Neuronal stem cell (in vitro differentiated cells): ENCODE data around the gene RFX1.
"Not testable (repeated sequence)": the region's sequence is repeated elsewhere in the genome, so short reads cannot be mapped to it uniquely, and the experiment has no call there.

Source experiments
- DNase-seq: peaks from one replicate; pipeline ENCODE4 v3.0.0-alpha.2; 2013; ENCODE audit warnings: low spot score
- H2AFZ ChIP-seq: one replicate; pipeline ENCODE4 v1.6.1; 2013; ENCODE audit warnings: mild to moderate bottlenecking, low read length, inconsistent platforms
- H2AK5ac ChIP-seq: 2 replicates; pipeline ENCODE4 v1.6.1; 2013; ENCODE audit warnings: low read depth, mild to moderate bottlenecking, inconsistent platforms, low read length, moderate library complexity, mixed read lengths
- H2BK120ac ChIP-seq: 2 replicates; pipeline ENCODE4 v1.6.1; 2013; ENCODE audit warnings: low read depth, mild to moderate bottlenecking, inconsistent platforms, low read length, moderate library complexity, mixed read lengths
- H2BK12ac ChIP-seq: one replicate; pipeline ENCODE4 v1.6.1; 2013; ENCODE audit warnings: low read length, inconsistent platforms
- H2BK15ac ChIP-seq: 2 replicates; pipeline ENCODE4 v1.6.1; 2013; ENCODE audit warnings: mild to moderate bottlenecking, low read length, inconsistent platforms, mixed read lengths
- H2BK5ac ChIP-seq: one replicate; pipeline ENCODE4 v1.6.1; 2013; ENCODE audit warnings: inconsistent platforms, mild to moderate bottlenecking, low read length, moderate library complexity
- H3K14ac ChIP-seq: one replicate; pipeline ENCODE4 v1.6.1; 2013; ENCODE audit warnings: low read length, inconsistent platforms
- H3K18ac ChIP-seq: 2 replicates; pipeline ENCODE4 v1.6.1; 2013; ENCODE audit warnings: low read length, inconsistent platforms
- H3K23ac ChIP-seq: 2 replicates; pipeline ENCODE4 v1.6.1; 2013; ENCODE audit warnings: low read depth, mild to moderate bottlenecking, mixed read lengths, low read length, inconsistent platforms; ENCODE audit not compliant: poor library complexity
- H3K27ac ChIP-seq: replicated peaks from 3 replicates; pipeline ENCODE4 v1.5.1; 2013; ENCODE audit warnings: low read length, inconsistent platforms
- H3K27me3 ChIP-seq, 3 experiments: 2 replicates each; pipeline ENCODE4 v1.6.1; 2013; ENCODE audit warnings: low read length in 3 of 3, mild to moderate bottlenecking in 2 of 3, inconsistent platforms in 1 of 3, low read depth in 1 of 3, mixed read lengths in 1 of 3, moderate library complexity in 1 of 3; ENCODE audit not compliant: control insufficient read depth in 3 of 3, insufficient read depth in 3 of 3
- H3K36me3 ChIP-seq, 2 donors: replicated peaks in 1 of 2; 2 replicates each; pipeline ENCODE4 v1.6.1; 2013; ENCODE audit warnings: low read length in 2 of 2; ENCODE audit not compliant: control insufficient read depth in 2 of 2, insufficient read depth in 2 of 2
- H3K4ac ChIP-seq: 2 replicates; pipeline ENCODE4 v1.6.1; 2013; ENCODE audit warnings: inconsistent platforms, mild to moderate bottlenecking, low read length, moderate library complexity
- H3K4me1 ChIP-seq, 2 donors: 1 replicate in 1 of 2; 2 replicates in 1 of 2; pipeline ENCODE4 v1.6.1; 2013; ENCODE audit warnings: low read length in 2 of 2, low read depth in 1 of 2; ENCODE audit not compliant: control insufficient read depth in 2 of 2, insufficient read depth in 1 of 2
- H3K4me2 ChIP-seq: one replicate; pipeline ENCODE4 v1.6.1; 2013; ENCODE audit warnings: mild to moderate bottlenecking, low read length, inconsistent platforms; ENCODE audit not compliant: insufficient read depth, poor library complexity, severe bottlenecking
- H3K4me3 ChIP-seq, 2 donors: 2 replicates each; pipeline ENCODE4 v1.5.1; 2013; ENCODE audit warnings: low read length in 2 of 2, mild to moderate bottlenecking in 2 of 2, inconsistent platforms in 1 of 2, moderate library complexity in 1 of 2
- H3K79me1 ChIP-seq: one replicate; pipeline ENCODE4 v1.6.1; 2013; ENCODE audit warnings: low read depth, mild to moderate bottlenecking, inconsistent platforms, low read length, moderate library complexity
- H3K9ac ChIP-seq: one replicate; pipeline ENCODE4 v1.6.1; 2013; ENCODE audit warnings: mild to moderate bottlenecking, low read depth, low read length, inconsistent platforms; ENCODE audit not compliant: poor library complexity
- H3K9me3 ChIP-seq, 2 donors: replicated peaks in 1 of 2; 2 replicates each; pipeline versions ENCODE3 to v1.6.1; 2013; ENCODE audit warnings: low read length in 2 of 2, mild to moderate bottlenecking in 2 of 2, inconsistent platforms in 1 of 2, low read depth in 1 of 2, mixed read lengths in 1 of 2, moderate library complexity in 1 of 2; ENCODE audit not compliant: control insufficient read depth in 2 of 2, insufficient read depth in 1 of 2
- H4K8ac ChIP-seq: one replicate; pipeline ENCODE4 v1.6.1; 2013; ENCODE audit warnings: low read depth, mild to moderate bottlenecking, inconsistent platforms, low read length, moderate library complexity
- H4K91ac ChIP-seq: one replicate; pipeline ENCODE4 v1.6.1; 2013; ENCODE audit warnings: low read length, low read depth, mild to moderate bottlenecking, inconsistent platforms; ENCODE audit not compliant: poor library complexity
- WGBS, 2 donors: extraction: QIAGEN DNeasy Blood & Tissue Kit; methylation state at CpG; one replicate each; pipeline ENCODE4 v1.1.7; 2013; ENCODE audit warnings: missing lambda C conversion rate in 2 of 2, mixed read lengths in 1 of 2; ENCODE audit not compliant: insufficient read length in 2 of 2, insufficient replicate concordance in 1 of 2; ENCODE audit errors: extremely low coverage in 2 of 2; 5-methylcytosine and 5-hydroxymethylcytosine counted together

Gene RFX1

DNA sequence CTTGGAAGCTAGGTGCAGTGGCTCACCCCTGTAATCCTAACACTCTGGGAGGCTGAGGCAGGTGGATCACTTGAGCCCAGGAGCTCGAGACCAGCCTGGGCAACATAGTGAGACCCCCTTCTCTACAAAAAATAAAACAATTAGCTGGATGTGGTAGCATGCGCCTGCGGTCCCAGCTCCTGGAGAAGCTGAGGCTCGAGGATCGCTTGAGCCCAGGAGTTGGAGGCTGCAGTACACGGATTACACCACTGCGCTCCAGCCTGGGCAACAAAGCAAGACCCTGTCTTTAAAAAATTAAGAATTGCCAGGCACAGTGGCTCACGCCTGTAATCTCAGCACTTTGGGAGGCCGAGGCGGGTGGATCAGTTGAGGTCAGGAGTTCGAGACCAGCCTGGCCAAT lies 44.8 kb upstream of the RFX1 start:
- DNase-seq, H3K4me3 ChIP-seq, H3K36me3 ChIP-seq, H3K4me1 ChIP-seq, H4K91ac ChIP-seq, H3K4ac ChIP-seq, H3K9ac ChIP-seq, H2BK12ac ChIP-seq, H2AK5ac ChIP-seq, H2BK120ac ChIP-seq, H3K79me1 ChIP-seq, H4K8ac ChIP-seq, H3K14ac ChIP-seq, H3K18ac ChIP-seq, H2AFZ ChIP-seq, H2BK15ac ChIP-seq, H3K23ac ChIP-seq, H2BK5ac ChIP-seq, H3K27me3 ChIP-seq, H3K9me3 ChIP-seq, H3K27ac ChIP-seq: not testable (repeated sequence)
- no CpG with 5 or more reads among the region's 11 CpGs for WGBS, 2 donors
- H3K4me2 ChIP-seq = peak overlapping the region; percentile 2

DNA sequence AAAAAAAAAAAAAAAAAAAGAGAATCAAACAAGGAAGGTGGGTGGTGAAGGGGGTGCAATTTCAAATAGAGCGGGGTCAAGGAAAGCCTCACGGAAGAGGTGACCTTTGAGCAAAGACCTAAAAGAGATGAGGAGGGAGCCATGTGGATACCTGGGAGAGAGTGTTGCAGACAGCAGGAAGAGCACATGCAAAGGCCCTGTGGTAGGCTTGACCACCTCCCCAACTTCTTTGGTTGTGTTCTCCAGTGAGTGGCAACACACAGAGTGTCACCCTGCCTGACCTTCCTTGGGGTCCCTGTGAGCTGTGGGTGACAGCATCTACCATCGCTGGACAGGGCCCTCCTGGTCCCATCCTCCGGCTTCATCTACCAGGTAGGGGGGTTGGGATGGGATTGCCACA lies 44.4 kb upstream of the RFX1 start:
- Histone ChIP-seq H3K23ac (no peak overlapping the region), H3K4me1 (no peaks in the 10 kb centered on the region), H3K9ac (no peak overlapping the region), H3K27me3 (no peaks in the 10 kb centered on the region), H2BK15ac (no peak overlapping the region), H2AFZ (no peak overlapping the region), H3K14ac (no peak overlapping the region), H2BK12ac (no peak overlapping the region), H4K91ac (no peak overlapping the region), H4K8ac (no peak overlapping the region), H3K36me3 (peaks cover 2 to 3% of the 10 kb centered on the region in 2 donors), H3K4ac (no peak overlapping the region), H3K4me2 (no peak overlapping the region), H3K4me3 (no peak overlapping the region), H3K27ac (no peak overlapping the region), H3K79me1 (no peaks in the 10 kb centered on the region), H3K9me3 (peaks cover 3 to 4% of the 10 kb centered on the region in 2 donors), H2AK5ac (no peak overlapping the region), H3K18ac (no peak overlapping the region), H2BK5ac (no peak overlapping the region), H2BK120ac (no peak overlapping the region)
- no CpG with 5 or more reads among the region's 4 CpGs for WGBS, 2 donors
- no peak for DNase-seq

DNA sequence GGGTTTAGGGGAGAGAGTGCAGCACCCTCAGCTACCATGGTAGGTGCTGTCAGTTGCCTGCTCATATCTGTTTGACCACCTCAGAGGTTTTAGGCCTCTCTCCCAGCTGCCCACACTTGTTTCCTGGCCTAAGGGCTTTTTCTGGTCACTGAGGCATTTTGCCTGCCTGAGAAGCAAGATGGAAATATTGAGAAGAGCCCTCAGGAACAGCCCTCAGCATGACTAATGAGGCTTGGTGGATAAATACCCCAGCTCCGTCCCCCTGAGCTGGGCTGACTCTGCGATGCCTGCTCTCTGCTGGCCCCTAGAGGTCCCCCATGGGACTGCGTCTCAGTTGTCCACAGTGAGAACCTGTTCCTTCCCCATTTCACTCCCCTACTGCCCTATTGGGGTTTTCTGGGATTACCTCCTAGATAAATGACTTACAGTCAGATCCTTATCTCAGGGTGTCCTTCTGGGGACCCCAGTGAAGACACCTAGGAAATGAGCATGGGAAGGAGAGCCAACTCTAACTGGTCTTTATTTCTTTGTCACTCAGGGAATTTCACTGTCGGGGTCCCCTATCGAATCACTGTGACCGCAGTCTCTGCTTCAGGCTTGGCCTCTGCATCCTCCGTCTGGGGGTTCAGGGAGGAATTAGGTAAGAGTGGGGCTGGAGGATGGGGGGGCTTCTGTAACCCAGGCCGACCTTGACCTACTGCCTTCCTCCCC lies 42.5 kb upstream of the RFX1 start:
- no peak overlapping the region for H3K18ac ChIP-seq
- no peak overlapping the region for H4K91ac ChIP-seq
- H3K4ac ChIP-seq = no peak overlapping the region
- no peak overlapping the region for H3K23ac ChIP-seq
- H4K8ac ChIP-seq = no peak overlapping the region
- H2BK5ac ChIP-seq = no peak overlapping the region
- no peak overlapping the region for H3K14ac ChIP-seq
- H3K27me3 ChIP-seq = no peaks in the 10 kb centered on the region
- H3K9ac ChIP-seq = no peak overlapping the region
- peak; percentile 30 for DNase-seq
- no peak overlapping the region for H2AK5ac ChIP-seq
- no peak overlapping the region for H3K27ac ChIP-seq
- no peak overlapping the region for H2BK15ac ChIP-seq
- H2AFZ ChIP-seq = no peak overlapping the region
- H3K4me3 ChIP-seq = no peak overlapping the region
- peaks cover 3 to 4% of the 10 kb centered on the region in 2 donors for H3K9me3 ChIP-seq
- peaks cover 2 to 3% of the 10 kb centered on the region in 2 donors for H3K36me3 ChIP-seq
- WGBS, 2 donors = no CpG with 5 or more reads among the region's 8 CpGs
- no peaks in the 10 kb centered on the region for H3K4me1 ChIP-seq
- no peak overlapping the region for H3K4me2 ChIP-seq
- H2BK12ac ChIP-seq = no peak overlapping the region
- H2BK120ac ChIP-seq = no peak overlapping the region
- H3K79me1 ChIP-seq = no peaks in the 10 kb centered on the region

DNA sequence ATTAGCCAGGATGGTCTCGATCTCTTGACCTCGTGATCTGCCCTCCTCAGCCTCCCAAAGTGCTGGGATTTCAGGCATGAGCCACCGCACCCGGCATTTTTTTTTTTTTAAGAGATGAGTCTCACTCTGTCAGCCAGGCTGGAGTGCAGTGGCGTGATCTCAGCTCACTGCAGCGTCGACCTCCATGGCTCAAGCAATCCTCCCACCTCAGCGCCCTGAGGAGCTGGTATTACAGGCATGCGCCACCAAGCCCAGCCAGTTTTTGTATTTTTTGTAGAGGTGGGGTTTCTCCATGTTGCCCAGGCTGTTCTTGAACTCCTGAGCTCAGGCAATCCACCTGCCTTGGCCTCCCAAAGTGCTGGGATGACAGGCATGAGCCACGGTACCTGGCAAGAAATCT lies 41.7 kb upstream of the RFX1 start:
- not testable (repeated sequence) for H3K27me3 ChIP-seq, H3K9me3 ChIP-seq, H3K4me1 ChIP-seq, H2AFZ ChIP-seq, H2BK12ac ChIP-seq, H2BK15ac ChIP-seq, H2BK5ac ChIP-seq, H3K27ac ChIP-seq, H3K36me3 ChIP-seq, H3K14ac ChIP-seq, H3K79me1 ChIP-seq, H3K23ac ChIP-seq, H3K4me2 ChIP-seq, H3K4me3 ChIP-seq, H2AK5ac ChIP-seq, H4K91ac ChIP-seq, H3K9ac ChIP-seq, H3K18ac ChIP-seq, DNase-seq, H4K8ac ChIP-seq, H3K4ac ChIP-seq, H2BK120ac ChIP-seq
- no CpG with 5 or more reads among the region's 10 CpGs for WGBS, 2 donors
